ENCODE measurements around the gene CYFIP2. TPM values are rescaled to one million over a fixed set of nuclear protein-coding genes. Genes with fewer than 3 reads are reported as not detected.
"Not testable (repeated sequence)": the region's sequence is repeated elsewhere in the genome, so short reads cannot be mapped to it uniquely, and the experiment has no call there.

The CYFIP2 gene
- polyA plus RNA-seq (2013, experiment 1 of 2; ENCODE audit: insufficient read length) = 11.7 TPM
- 13.8 TPM for polyA plus RNA-seq (2013, experiment 2 of 2; ENCODE audit: insufficient read length)

DNA sequence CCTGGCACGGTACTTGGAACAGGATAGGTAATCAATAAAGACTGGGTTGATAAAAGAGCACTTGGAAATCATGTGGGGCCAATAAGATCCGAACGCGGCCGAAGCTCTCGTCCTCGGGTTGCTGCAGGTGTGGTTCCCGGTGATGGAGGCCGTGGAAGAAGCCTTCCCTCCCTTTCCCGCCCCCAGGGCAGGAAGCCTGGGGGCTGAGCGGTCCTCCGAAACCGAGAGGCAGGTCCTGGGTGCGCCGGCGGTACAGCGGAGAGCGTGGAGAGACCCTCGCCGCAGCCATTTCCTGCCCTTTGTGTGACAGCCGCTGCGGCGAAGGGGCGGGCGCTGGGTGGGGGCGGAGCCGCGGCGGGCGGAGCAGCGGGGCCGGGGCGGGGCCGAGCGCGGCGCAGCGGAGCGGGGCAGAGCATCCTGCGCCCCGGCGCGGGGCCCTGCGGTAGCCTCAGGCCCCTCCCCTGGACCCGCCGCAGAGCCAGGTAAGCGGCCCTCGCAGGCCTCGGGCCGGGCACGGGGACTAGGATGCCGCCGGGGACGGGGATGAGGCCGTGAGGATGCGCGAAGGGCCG is at the start of gene CYFIP2:
CYFIP2 (plus strand) TSS at position 410 of the 572 bp plus-strand sequence. CDS start 19,239 bp downstream, outside the sequence.
- peak; percentile 31 for DNase-seq

DNA sequence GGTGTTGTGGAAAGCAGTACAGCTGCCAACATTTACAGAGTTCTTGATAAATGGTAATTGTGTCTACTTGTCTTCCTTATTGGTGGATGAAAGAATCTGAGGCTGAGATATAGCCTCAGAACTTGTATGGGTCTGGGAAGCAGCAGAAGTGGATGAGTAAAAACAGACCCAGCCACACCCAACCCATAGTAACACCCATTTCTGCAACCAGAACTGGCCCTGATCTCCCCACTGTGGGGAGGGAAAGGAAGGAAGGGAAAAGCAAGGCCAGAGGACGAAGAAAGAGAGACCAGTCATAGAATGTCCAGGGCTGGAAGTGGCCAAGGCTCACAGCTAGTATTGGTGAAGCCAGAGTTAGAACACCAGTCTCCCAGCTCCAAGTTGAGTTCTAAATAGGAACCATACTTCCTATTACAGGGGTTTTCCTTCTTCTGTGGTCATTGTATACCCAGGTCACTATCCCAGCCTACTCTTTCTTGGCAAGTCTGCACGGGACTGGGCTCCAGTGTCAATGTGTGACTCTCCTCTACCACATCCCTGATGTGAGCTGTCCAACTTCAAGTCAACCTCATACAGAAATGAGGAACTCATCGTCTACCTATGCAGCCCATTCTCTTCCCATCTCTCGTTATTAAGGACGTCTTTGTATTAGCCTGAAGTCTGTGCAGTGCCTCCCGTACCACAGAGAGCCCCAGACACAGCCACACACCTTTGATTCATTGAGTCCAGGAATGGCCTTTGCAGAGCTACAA is 49.4 kb upstream of the CYFIP2 start:
- DNase-seq = no peak

DNA sequence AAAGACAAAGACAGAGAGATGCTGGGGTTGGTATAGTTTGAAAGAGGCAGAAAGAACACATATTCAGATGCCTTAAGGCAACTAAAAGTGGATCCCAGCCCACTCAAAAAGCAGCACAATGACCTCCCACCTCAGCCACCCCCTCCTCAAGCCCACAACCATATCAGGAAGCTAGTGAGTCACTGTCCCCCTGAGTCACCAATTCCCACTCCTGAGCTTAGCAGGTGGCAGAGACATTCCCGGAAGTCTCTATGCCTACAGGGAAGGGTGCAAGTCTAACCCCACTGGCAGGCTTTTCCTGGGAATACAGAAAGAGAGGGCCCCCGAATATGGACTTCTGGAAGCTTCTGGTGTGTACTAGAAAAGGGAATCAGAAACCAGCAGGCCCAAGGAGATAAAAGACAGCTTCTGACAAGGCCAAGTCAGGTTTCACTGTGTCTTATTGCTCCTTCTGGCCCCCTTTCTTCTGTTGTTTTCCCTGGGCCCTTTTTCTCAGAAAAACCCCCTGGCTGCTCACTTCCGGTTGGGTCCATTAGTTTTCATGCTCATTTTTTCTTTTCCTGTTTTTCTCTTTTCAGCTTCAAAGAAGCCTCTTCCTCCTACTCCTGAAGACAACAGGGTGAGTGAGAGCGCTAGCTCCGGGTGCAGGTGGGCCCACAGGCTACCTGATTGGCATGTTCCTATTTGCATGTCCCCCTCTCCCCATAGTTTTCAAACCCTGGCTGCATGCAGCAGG is 48.5 kb upstream of the CYFIP2 start:
- DNase-seq = no peak

DNA sequence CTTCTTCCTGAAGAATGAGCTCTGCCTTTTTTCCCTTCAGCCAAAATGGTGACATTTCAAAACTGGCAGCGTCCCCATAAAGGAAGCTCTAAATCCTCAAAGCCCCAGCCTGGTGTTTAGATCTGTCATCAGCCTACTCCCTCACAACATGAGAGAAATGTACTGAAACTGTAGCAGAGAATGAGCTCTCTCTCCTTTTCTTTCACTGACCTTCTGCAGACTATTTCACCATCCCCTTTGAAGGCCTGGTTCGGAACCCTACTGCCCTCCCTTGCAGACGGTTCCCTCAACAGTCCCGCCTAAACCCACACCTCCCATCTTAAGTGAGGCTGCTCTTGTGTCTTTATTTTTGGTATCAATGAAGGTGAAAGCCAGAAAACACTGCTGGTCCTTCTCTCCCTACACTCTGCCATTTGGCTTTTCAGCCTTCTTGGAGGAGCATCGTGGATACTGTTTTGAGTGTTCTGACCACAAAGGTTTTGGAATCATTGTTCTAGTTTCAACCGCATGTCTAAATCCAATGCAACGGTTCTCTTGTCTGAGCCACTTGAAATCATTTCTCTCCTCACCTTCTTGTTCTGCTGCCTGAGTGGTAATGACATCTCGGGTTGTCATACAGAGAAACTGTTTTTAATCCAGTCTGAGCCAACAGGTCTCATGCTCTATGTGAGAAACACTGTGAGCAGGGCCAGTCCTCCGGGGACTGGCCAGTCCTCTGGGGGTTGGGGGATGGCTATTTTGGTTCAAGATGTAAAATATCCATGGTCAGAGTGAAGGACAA is 46.2 kb upstream of the CYFIP2 start:
- peak; percentile 77 for DNase-seq

DNA sequence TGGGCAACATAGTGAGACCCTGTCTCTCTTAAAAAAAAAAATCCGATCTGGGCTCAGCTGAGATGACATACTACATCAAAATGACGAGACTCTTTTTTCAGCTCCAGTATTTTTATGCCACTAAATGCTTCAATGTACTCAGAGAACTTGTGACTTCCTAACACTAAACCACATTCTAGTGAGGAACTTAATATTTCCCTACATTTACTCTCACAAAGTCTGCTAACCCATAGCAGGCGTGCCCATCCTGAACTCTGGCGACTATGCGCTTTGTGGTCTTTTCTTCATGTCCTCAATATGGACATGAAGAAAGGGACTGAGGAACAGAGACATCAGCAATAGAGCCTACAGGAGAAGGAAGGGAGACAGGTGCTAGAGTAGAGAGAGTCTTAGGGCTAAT is 44.0 kb upstream of the CYFIP2 start:
- DNase-seq = no peak

DNA sequence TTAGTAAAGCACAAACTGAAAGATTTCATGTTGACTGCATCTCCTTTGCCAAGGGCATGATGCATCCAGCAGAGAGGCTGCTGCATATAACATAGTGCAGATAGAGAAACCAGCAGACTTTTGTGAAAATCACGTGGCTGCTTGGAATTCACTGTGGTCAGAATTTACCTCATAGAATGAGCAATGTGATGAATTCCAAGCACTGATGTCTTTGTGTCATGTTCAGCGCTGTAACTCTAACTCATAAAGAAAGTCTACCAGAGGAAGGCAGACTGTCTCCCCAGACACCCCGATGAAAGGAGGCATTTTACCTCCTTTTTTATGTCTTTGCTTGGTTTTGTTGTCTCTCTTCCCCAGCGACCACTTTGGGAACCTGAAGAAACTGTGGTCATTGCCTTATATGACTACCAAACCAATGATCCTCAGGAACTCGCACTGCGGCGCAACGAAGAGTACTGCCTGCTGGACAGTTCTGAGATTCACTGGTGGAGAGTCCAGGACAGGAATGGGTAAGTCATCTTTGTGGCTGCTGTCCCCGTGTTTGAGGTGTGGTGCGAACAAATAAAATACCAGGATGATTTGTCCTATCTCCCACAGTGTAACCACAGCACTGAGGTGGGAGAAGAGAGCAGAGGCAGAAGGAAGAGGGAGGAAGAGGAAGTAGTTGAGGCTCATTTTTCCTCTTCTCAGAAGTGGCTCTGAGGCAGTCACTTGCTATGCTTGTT is 43.3 kb upstream of the CYFIP2 start:
- peak; percentile 92 for DNase-seq

DNA sequence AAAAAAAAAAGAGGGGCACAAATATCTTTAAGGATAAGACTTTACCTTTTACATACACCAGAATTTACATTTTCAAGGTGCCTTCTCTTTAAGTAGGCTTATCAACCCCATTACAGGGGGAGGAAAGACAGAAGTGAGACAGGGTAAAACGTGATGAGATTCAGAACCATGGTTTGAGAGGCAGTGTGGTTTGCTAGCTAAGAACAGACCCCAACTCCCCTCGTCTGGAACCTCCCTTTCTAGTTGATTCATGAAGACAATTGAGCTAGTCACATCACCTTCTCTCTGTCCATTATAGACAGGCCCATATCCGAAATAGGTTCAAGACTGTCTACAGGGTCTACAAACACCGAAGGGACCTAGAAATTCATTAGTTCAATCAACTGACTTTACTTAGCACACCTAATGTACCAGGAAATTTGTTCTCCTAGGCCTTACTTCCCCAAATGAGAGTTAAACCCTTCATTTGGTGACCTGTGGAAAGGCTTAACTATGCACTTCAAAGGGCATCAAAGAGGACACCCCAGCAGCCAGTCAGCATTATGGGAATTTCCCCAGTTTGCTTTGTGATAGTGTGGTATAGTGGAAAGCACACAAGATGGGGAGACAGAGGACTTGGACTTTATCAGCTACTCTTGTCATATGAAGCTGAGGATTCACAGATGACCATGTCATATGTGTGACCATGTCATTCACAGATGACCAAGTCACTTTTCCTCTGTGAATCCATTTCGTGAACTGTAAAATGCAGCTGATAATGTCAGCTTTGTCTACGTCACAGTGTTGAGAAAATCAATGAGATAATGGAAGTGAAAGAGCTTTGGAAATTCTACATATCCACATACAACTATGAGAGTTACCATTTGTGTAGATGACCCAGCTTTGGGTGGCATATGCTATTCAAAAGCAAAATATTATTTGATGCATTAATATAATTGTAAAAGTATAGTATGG is 40.2 kb upstream of the CYFIP2 start:
- no peak for DNase-seq

DNA sequence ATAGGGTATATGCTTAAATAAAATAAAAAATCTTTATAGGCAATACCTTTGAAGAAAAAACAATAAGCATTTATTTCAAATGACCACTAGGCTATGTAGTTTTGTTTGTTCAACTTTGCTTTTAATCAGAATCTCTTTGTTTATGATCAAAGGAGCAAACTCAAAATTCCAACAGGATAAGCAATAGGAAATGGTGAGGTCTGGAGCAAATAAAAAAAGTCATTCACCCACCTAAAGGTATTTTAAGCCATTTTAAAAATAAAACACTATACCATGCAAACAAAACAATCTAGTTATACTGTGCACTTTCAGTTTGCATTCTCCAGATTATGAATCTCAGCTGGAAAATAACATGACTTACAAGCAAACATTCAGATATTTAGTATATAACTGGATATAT is 35.3 kb upstream of the CYFIP2 start:
- DNase-seq = no peak

DNA sequence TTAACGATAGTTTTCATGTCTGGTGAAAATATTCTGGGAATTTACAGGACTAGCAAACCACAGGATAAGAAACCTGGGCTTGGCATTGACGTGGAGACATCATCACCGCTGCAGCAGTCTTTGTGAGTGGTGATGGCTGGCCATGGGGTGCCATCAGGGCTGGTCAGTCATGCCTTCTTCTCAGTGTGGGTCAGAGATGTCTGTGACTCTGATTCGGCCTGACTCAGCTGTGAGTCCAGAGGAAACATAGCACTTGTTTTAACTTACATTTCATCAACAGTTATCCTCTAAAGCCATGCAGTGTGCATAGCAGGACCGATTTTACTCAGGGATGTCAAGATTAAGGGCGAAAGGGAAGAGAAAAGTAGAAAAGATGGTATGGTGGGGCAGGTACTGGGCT is 33.2 kb upstream of the CYFIP2 start:
- DNase-seq = no peak

DNA sequence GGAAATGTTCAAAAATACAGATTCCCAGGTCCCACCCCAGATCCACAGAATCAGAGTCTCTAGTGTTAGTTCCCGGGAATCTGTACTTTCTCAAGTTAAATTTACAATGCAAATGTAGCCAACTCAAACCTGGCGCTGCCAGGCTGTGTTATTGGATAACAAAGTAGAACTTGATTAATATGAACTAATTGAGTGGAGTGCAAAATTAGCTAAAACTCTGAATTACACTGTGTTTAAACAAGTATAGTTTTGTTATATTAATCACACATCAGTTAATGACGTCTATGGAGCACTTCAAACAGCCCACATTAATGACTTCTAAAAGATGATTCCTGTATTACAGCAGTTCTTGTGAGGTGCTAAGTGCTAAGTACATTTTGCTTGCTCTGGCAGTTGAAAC is 32.4 kb upstream of the CYFIP2 start:
- no peak for DNase-seq

DNA sequence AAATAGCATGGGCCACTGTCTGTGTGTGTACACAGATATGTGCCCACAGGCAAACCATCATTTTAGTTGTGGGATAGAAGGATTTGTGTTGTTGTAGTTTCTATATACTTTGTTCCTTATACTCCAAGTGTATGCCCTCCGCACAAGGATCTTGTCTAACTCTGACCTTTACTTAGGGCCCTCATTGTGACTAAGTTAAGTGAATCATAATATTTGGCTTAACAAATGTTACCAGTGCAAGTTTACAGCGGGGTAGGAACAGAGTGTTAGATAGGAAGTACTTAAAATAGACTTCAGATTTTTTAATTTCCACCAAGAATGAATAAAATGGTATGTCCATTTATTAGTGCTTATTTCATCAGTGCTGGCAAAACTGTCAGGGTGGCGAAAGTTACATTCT is 29.5 kb upstream of the CYFIP2 start:
- no peak for DNase-seq

DNA sequence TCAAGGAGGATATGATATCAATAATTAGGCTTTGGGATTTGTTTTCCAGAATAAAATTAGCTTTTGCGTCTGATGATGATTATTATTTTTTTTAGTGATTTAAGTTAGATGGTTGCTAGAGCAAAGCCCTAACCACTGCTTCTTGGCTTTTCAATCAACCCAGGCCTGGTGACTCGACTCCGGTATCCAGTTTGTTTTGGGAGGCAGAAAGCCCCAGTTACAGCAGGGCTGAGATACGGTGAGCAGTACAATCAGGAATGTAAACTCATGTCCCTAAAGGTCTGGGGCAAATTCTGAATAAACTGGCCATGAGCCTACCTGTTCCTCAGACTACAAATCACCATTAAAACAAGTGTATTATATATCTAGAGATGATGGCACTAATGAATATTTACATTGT is 24.4 kb upstream of the CYFIP2 start:
- peak; percentile 14 for DNase-seq

DNA sequence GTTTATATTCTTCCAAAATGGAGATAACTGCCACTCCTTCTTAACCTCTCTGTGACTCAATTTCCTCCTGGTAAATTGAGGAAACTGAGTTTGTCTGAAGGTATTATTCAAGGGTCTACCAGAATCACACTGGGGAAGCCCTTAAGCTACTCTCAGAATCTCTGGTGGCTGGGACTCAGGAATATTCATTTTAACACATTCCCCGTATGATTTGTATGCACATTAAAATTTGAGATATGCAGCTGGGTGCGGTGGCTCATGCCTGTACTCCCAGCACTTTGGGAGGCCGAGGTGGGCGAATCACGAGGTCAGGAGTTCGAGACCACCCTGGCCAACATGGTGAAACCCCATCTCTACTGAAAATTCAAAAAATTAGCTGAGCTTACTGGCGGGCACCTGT is 21.2 kb upstream of the CYFIP2 start:
- DNase-seq = not testable (repeated sequence)

DNA sequence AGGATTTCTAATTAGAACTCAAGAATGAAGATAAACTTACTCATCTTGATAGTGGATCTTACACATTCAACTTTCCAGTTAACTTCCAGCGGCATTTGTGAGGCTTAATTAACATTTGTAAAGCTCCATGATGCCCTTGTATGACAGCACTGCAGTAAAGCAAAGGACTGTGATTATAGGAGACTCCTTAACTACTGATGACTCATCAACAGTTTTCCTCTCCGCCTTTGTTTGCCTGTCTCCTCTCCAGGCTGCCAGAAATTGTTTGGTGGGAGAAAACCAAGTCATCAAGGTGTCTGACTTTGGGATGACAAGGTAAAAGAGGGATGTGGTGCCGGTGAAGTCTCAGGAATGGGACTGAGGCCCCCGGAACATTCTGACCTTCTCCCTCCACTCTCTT is 20.4 kb upstream of the CYFIP2 start:
- DNase-seq = no peak

DNA sequence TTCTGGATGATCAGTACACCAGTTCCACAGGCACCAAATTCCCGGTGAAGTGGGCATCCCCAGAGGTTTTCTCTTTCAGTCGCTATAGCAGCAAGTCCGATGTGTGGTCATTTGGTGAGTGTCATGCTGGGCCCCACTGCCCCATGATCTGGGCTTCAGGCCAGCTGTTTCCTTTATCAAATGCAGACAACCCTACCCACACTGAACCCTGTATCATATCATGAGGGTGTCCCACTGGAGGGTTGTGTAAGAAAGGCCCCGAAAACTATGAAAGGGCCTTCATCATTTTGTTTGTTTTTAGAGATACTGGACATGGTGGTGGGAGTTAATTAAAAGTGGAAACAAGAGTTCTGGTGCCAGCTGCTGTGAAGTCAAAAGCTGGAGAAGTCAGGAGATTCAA is 20.0 kb upstream of the CYFIP2 start:
- no peak for DNase-seq

DNA sequence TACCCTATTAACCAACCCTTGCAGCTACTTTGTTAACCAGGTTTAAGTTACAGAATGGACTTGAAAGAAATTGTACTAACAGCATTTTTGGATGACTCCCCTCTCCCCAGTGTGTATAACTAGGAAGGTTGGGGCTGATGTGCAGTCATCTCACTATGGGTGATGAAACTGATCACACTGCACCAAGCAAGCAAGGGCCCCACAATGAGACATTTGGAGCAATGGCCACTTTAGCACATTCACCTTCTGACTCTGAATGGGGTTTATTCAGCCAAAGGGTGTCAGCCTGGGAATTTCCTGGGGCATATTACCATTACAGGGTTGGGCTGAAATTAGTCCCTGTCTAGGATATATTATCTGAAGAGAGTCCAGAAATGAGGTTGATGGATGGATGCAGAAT is 18.7 kb upstream of the CYFIP2 start:
- DNase-seq = no peak

DNA sequence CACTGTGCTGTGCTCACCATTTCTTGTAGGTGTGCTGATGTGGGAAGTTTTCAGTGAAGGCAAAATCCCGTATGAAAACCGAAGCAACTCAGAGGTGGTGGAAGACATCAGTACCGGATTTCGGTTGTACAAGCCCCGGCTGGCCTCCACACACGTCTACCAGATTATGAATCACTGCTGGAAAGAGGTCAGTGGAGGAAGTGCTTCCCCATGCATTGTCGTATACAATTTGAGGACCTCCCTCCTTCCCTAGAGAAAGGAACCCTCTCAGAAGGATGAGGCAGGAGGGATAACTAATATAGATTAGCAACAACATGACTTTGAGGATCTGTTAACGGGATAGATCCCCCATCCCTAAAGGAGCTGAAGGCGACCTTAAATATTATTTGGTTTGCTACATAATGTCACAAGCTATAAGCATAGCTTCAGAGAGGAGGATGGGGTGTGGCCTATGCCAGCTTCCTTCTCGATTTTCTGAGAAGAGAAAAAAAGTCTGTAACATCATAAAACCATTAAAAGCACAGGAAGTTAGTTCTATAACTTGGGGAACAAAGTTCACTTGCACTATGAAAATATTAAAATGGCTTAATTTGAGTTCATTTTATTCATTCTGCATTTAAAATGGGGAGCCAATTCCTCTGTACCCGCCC is 17.0 kb upstream of the CYFIP2 start:
- no peak for DNase-seq

DNA sequence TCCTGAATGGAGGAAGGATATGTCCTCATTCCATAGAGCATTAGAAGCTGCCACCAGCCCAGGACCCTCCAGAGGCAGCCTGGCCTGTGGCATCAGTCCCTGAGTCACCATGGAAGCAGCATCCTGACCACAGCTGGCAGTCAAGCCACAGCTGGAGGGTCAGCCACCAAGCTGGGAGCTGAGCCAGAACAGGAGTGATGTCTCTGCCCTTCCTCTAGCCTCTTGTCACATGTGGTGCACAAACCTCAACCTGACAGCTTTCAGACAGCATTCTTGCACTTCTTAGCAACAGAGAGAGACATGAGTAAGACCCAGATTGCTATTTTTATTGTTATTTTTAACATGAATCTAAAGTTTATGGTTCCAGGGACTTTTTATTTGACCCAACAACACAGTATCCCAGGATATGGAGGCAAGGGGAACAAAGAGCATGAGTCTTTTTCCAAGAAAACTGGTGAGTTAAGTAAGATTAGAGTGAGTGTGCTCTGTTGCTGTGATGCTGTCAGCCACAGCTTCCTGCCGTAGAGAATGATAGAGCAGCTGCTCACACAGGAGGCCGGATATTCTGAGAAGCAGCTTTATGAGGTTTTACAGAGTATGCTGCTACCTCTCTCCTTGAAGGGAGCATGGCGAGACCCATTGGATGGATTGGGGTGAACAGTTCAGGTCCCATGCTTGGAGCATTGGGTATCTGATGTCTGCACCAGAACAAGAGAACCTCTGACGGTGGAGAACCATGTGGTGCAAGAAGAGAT is 13.0 kb upstream of the CYFIP2 start:
- DNase-seq = peak; percentile 48

DNA sequence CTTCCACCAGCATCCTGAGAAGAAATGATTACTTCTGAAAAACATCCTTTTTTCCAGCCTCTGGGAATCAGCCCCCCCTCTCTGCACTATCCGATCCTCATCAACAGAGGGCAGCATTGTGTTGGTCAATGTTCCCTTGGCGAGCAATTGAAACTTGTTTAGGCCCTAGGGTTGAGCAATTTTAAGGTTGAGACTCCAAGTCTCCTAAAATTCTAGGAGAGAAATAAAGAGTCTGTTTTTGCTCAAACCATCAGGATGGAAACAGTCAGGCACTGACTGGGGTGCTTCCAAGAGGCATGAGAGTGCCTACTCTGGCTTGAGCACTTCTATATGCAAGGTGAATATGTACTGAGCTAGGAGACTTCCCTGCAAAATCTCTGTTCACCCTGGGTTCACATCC is 12.4 kb upstream of the CYFIP2 start:
- peak; percentile 45 for DNase-seq

DNA sequence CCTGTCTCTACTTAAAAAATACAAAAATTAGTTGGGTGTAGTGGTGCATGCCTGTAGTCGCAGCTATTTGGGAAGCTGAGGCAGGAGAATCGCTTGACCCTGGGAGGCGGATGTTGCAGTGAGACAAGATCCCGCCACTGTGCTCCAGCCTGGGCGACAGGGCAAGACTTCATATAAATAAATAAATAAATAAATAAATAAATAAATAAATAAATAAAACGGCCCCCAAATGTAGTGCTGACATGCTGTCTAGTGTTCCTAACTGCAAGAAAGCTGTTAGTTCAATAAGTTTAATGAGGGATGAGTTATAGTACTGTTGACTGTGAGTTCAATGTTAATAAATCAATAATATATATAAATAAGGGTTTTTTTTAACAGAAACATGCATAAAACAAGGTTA is 7.5 kb upstream of the CYFIP2 start:
- DNase-seq = no peak
